OCI-M2 (cell line): ENCODE results near the gene CYBA.
A peak's percentile ranks its signal among the peaks of the same experiment; 100 is the strongest.

ENCODE experiments used
- DNase-seq: peaks from one replicate; lab custom pipeline; 2025; ENCODE audit not compliant: unreplicated experiment; lab: John Stamatoyannopoulos, UW

The CYBA gene

GRCh38 chr16:88650749-88651275 is at the start of gene CYBA:
CYBA (minus strand) TSS chr16:88651053; CDS start chr16:88651013, 40 bp downstream.
- peak; percentile 44 for DNase-seq

GRCh38 chr16:88700322-88700635 is 49.4 kb upstream of the CYBA start:
- DNase-seq, result no peak

- DNase-seq, result no peak
Measured at GRCh38 chr16:88699180-88699579, 48.3 kb upstream of the CYBA start.

- no peak for DNase-seq
Measured at GRCh38 chr16:88698646-88699045, 47.8 kb upstream of the CYBA start.

GRCh38 chr16:88697831-88698615 is 47.2 kb upstream of the CYBA start:
- DNase-seq, result no peak

- no peak for DNase-seq
Measured at GRCh38 chr16:88697116-88697830, 46.4 kb upstream of the CYBA start.

- no peak for DNase-seq
Measured at GRCh38 chr16:88696441-88696840, 45.6 kb upstream of the CYBA start.

GRCh38 chr16:88695753-88696152 is 44.9 kb upstream of the CYBA start:
- DNase-seq, result no peak

GRCh38 chr16:88695218-88695617 is 44.4 kb upstream of the CYBA start:
- no peak for DNase-seq

- no peak for DNase-seq
Measured at GRCh38 chr16:88694221-88695087, 43.6 kb upstream of the CYBA start.

GRCh38 chr16:88693420-88694177 is 42.7 kb upstream of the CYBA start:
- DNase-seq, result no peak

GRCh38 chr16:88692861-88693260 is 42.0 kb upstream of the CYBA start:
- no peak for DNase-seq

- no peak for DNase-seq
Measured at GRCh38 chr16:88691924-88692560, 41.2 kb upstream of the CYBA start.

- DNase-seq, result no peak
Measured at GRCh38 chr16:88691129-88691813, 40.4 kb upstream of the CYBA start.

- DNase-seq, result no peak
Measured at GRCh38 chr16:88690341-88691128, 39.7 kb upstream of the CYBA start.

- DNase-seq, result no peak
Measured at GRCh38 chr16:88688013-88688778, 37.3 kb upstream of the CYBA start.

- DNase-seq, result no peak
Measured at GRCh38 chr16:88687676-88688012, 36.8 kb upstream of the CYBA start.

GRCh38 chr16:88687254-88687576 is 36.4 kb upstream of the CYBA start:
- no peak for DNase-seq
